GM12878 (cell line): Measurements from ENCODE around the gene TCP11L1. TPM values are rescaled to one million over a fixed set of nuclear protein-coding genes. Genes with fewer than 3 reads are reported as not detected.

Experiments used
- ATAC-seq: fragments of 200-7000 bp; cut with Tn5 transposase; 3 replicates; pipeline ENCODE4 v1.9.1; 2020; ENCODE audit warnings: mild to moderate bottlenecking, moderate library complexity
- BruUV-seq: library from RNA; stranded (reverse); fragments of 400-500 nt; replicated peaks from 2 replicates; lab custom pipeline; 2021; lab: Mats Ljungman, UMichigan
- CTCF ChIA-PET: fragments of 300-600 bp; sonication (Branson Sonifier 250); formaldehyde crosslinking; extraction: SDS; loops from one replicate; lab custom pipeline; 2021; ENCODE audit warnings: inconsistent platforms; lab: Yijun Ruan, JAX
- POLR2A ChIA-PET: fragments of 350-600 bp; formaldehyde crosslinking; extraction: SDS; loops from one replicate; lab custom pipeline; 2021; ENCODE audit warnings: inconsistent platforms; lab: Charles Lee
- RAD21 ChIA-PET: fragments of 300-600 bp; sonication (Branson Sonifier 250); formaldehyde crosslinking; loops from one replicate; lab custom pipeline; 2023; ENCODE audit warnings: antibody characterized with exemption; ENCODE audit not compliant: unreplicated experiment; lab: Charles Lee
- SMC1A ChIA-PET: fragments of 300-600 bp; sonication (Branson Sonifier 250); formaldehyde crosslinking; loops from one replicate; lab custom pipeline; 2023; ENCODE audit not compliant: unreplicated experiment, uncharacterized antibody; lab: Charles Lee
- DNase-seq: peaks from one replicate; pipeline ENCODE4 v3.0.0-alpha.2; 2011; ENCODE audit warnings: low read depth, low spot score
- FAIRE-seq: peaks from 3 replicates; lab custom pipeline; 2011; peaks lifted over from hg19 to GRCh38; lab: Jason Lieb, UNC
- H2AFZ ChIP-seq: 2 replicates; pipeline ENCODE4 v1.6.0; 2011; ENCODE audit warnings: low read depth, low read length, control low read depth; ENCODE audit not compliant: control insufficient read depth
- H3K27ac ChIP-seq: 2 replicates; pipeline ENCODE4 v1.5.1; 2011; ENCODE audit warnings: control low read depth; ENCODE audit not compliant: control insufficient read depth, insufficient read depth
- H3K27me3 ChIP-seq, 2 experiments: replicated peaks in 1 of 2; 2 replicates each; pipeline versions ENCODE4 v1.6.0 to v1.6.1; 2011; ENCODE audit warnings: low read length in 1 of 2; ENCODE audit not compliant: control insufficient read depth in 2 of 2, insufficient read depth in 2 of 2
- H3K36me3 ChIP-seq, 2 experiments: 2 replicates each; pipeline ENCODE4 v1.5.1; 2011; ENCODE audit warnings: low read length in 1 of 2; ENCODE audit not compliant: control insufficient read depth in 2 of 2, insufficient read depth in 2 of 2
- H3K4me1 ChIP-seq: 2 replicates; pipeline ENCODE4 v1.6.1; 2011; ENCODE audit warnings: mild to moderate bottlenecking, low read length, moderate library complexity, mixed read lengths; ENCODE audit not compliant: control insufficient read depth, insufficient read depth
- H3K4me2 ChIP-seq: 2 replicates; pipeline ENCODE4 v1.6.0; 2011; ENCODE audit warnings: control low read depth; ENCODE audit not compliant: control insufficient read depth, insufficient read depth
- H3K4me3 ChIP-seq: fragments of 200-600 bp; sonication (generic); 2 replicates; pipeline ENCODE4 v1.5.1; 2016
- H3K79me2 ChIP-seq: 2 replicates; pipeline ENCODE4 v1.6.0; 2011; ENCODE audit warnings: low read length; ENCODE audit not compliant: control insufficient read depth, insufficient read depth
- H3K9ac ChIP-seq: 2 replicates; pipeline ENCODE4 v1.8.0; 2011; ENCODE audit warnings: low read length, control low read depth, mixed read lengths; ENCODE audit not compliant: control insufficient read depth, insufficient read depth
- H3K9me3 ChIP-seq: replicated peaks from 3 replicates; pipeline ENCODE4 v1.5.1; 2011; ENCODE audit warnings: mild to moderate bottlenecking, low read length; ENCODE audit not compliant: control insufficient read depth, insufficient read depth
- H4K20me1 ChIP-seq: 2 replicates; pipeline ENCODE4 v1.6.0; 2011; ENCODE audit not compliant: control insufficient read depth, insufficient read depth
- FOS ChIP-seq: IDR thresholded peaks from 3 replicates; pipeline ENCODE4 v1.6.1; 2011; ENCODE audit warnings: borderline replicate concordance; ENCODE audit not compliant: insufficient read length; ENCODE audit errors: extremely low read depth
- MTA3 ChIP-seq: IDR thresholded peaks from 2 replicates; pipeline ENCODE4 v1.6.1; 2012; ENCODE audit warnings: low read length, inconsistent platforms, borderline replicate concordance
- NBN ChIP-seq: fragments of 450-650 bp; IDR thresholded peaks from 2 replicates; pipeline ENCODE4 v1.6.1; 2016
- RAD51 ChIP-seq: fragments of 450-650 bp; IDR thresholded peaks from 2 replicates; pipeline ENCODE4 v1.6.1; 2016; ENCODE audit warnings: moderate library complexity, mild to moderate bottlenecking, inconsistent platforms
- ZNF207 ChIP-seq: fragments of 450-650 bp; IDR thresholded peaks from 2 replicates; pipeline ENCODE4 v1.6.1; 2014; ENCODE audit warnings: antibody characterized with exemption, mild to moderate bottlenecking, borderline replicate concordance
- in situ Hi-C: fragments of 300-500 bp; cut with MboI; formaldehyde crosslinking; loops from 9 replicates; pipeline ENCODE4 v1.14.3; 2018; ENCODE audit warnings: mixed read lengths
- intact Hi-C: fragments of 100-400 bp; cut with micrococcal nuclease; formaldehyde crosslinking; loops from one replicate; pipeline ENCODE4 v1.14.2; 2022; ENCODE audit not compliant: unreplicated experiment
- polyA plus RNA-seq, 11 experiments: library from polyadenylated mRNA; depleted of rRNA in 4 of 11; unstranded in 6 of 11; stranded (reverse) in 5 of 11; fragments of >200 nt; fragmentation: Nextera tagmentation in 4 of 11; fragmentation: Illumina TruSeq in 1 of 11; extraction: Ambion mirVana in 4 of 11; extraction: Trizol in 1 of 11; gene quantifications; 1 replicate in 1 of 11; 2 replicates in 10 of 11; pipeline versions ENCODE4 v1.2.1 to v1.2.3, GENCODE V29; 2011 to 2016; ENCODE audit warnings: inconsistent platforms in 2 of 11, missing spikeins in 2 of 11, low read depth in 1 of 11
- total RNA-seq, 4 experiments: library from RNA; depleted of rRNA in 3 of 4; stranded (reverse); fragments of >200 nt in 3 of 4; fragmentation: Illumina TruSeq in 1 of 4; extraction: Trizol in 1 of 4; gene quantifications; 2 replicates each; pipeline versions ENCODE4 v1.2.1 to v1.2.3, GENCODE V29; 2013 to 2021
- TF ChIP-seq, protein P1 (sequence below), 3 experiments: IDR thresholded peaks in 2 of 3; conservative IDR thresholded peaks in 1 of 3; 2 replicates each; pipeline ENCODE4 v1.5.1; 2011; ENCODE audit warnings: low read depth in 3 of 3, low read length in 3 of 3, mild to moderate bottlenecking in 3 of 3, control low read depth in 2 of 3, moderate library complexity in 2 of 3, inconsistent platforms in 1 of 3, mixed read lengths in 1 of 3; ENCODE audit not compliant: control insufficient read depth in 2 of 3, insufficient read depth in 1 of 3; ENCODE audit errors: extremely low read depth in 1 of 3

The TCP11L1 gene
- total and polyA plus RNA-seq, 10 of the 15 experiments (the other 5 are each of a cell fraction or from before 2014, with no cell fraction given), result 5.3 to 15.7 (median 13.0) TPM

GRCh38 chr11:33089776-33090175 lies 50.4 kb downstream of the TCP11L1 start:
- in situ Hi-C loops, result no loop called here
- no TSS peak for BruUV-seq

More at GRCh38 chr11:33089776-33090175, 50.4 kb downstream of the TCP11L1 start:
- Histone ChIP-seq H4K20me1 (no peaks in the 10 kb centered on the region), H3K9me3 (no peaks in the 10 kb centered on the region), H3K4me3 (no peak overlapping the region), H3K4me1 (no peaks in the 10 kb centered on the region), H3K36me3 (peaks cover 0 to 14% of the 10 kb centered on the region in 2 experiments; a peak in 1 of 4 replicates), H3K9ac (no peak overlapping the region), H2AFZ (no peak overlapping the region), H3K27me3 (no peaks in the 10 kb centered on the region), H3K27ac (no peak overlapping the region), H3K4me2 (no peak overlapping the region), H3K79me2 (no peaks in the 10 kb centered on the region)
- DNase-seq (no peak), ATAC-seq (peak; percentile 66), FAIRE-seq (no peak)
- ChIA-PET POLR2A (no interaction called here), SMC1A (no interaction called here), RAD21 (interaction anchor here (1.0 kb wide), 1 partner anchor 230 kb away, joined by 3 read pairs; no protein-coding TSS in a partner anchor), CTCF (interaction anchor here (1.0 to 1.5 kb wide), 2 partner anchors 13 to 280 kb away, joined by 3 to 4 read pairs; no protein-coding TSS in a partner anchor)
- intact Hi-C loops, result no loop called here
- TF ChIP-seq NBN (no peak), RAD51 (no peak), ZNF207 (no peak), FOS (no peak), MTA3 (no peak)
- TF ChIP-seq, protein P1, sequence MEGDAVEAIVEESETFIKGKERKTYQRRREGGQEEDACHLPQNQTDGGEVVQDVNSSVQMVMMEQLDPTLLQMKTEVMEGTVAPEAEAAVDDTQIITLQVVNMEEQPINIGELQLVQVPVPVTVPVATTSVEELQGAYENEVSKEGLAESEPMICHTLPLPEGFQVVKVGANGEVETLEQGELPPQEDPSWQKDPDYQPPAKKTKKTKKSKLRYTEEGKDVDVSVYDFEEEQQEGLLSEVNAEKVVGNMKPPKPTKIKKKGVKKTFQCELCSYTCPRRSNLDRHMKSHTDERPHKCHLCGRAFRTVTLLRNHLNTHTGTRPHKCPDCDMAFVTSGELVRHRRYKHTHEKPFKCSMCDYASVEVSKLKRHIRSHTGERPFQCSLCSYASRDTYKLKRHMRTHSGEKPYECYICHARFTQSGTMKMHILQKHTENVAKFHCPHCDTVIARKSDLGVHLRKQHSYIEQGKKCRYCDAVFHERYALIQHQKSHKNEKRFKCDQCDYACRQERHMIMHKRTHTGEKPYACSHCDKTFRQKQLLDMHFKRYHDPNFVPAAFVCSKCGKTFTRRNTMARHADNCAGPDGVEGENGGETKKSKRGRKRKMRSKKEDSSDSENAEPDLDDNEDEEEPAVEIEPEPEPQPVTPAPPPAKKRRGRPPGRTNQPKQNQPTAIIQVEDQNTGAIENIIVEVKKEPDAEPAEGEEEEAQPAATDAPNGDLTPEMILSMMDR (IDR thresholded peaks at IDR 0.05 in 2 of 3, conservative IDR thresholded peaks at IDR 0.05 in 1 of 3; ENCODE audit: control insufficient read depth in 2 of 3, extremely low read depth in 1 of 3, insufficient read depth in 1 of 3, low read depth in 3 of 3, low read length in 3 of 3), result peak in 1 of 3 experiments; percentile 6; a peak in 1 of 6 replicates
